LHCN-M2 (cell line): ENCODE data around the gene CLCN3. TPM values are rescaled to one million over a fixed set of nuclear protein-coding genes. Genes with fewer than 3 reads are reported as not detected.

Experiments used
- total RNA-seq: library from RNA; depleted of rRNA; stranded (reverse); fragments of >200 nt; gene quantifications from 2 replicates; pipeline ENCODE4 v1.2.3, GENCODE V29; 2014; rRNA removed

The CLCN3 gene
- total RNA-seq, 1 experiment from 2014 or later, result 32.9 TPM

Other genes starting within 250 kb of the CLCN3 start
- gene NEK1, start 8.0 kb upstream of the CLCN3 start, total RNA-seq, result 7.7 and 8.8 TPM in 2 replicates
- 55.7 and 58.7 TPM in 2 replicates for gene HPF1, start 137.4 kb downstream of the CLCN3 start, total RNA-seq